ENCODE measurements around the gene SOAT1.

- TF ChIP-seq POLR2A (IDR thresholded peaks at IDR 0.05): no peak
- TF ChIP-seq CTCF (IDR thresholded peaks at IDR 0.05): no peak
These were observed 82.6 kb downstream of the SOAT1 start for GRCh38 chr1:179376223-179376622.

Measured in sigmoid colon (tissue), 3 donors.